Loucy (cell line): ENCODE measurements around the gene ZFAND3.

Source experiments
- H2AFZ ChIP-seq: fragments of 200-600 bp; sonication (generic); 2 replicates; pipeline ENCODE4 v1.6.0; 2016; ENCODE audit warnings: antibody characterized with exemption, mild to moderate bottlenecking, low read length, moderate library complexity
- H3F3A ChIP-seq: fragments of 200-600 bp; 2 replicates; pipeline ENCODE4 v1.6.0; 2016; ENCODE audit warnings: antibody characterized with exemption, low read depth, mild to moderate bottlenecking
- H3K27me3 ChIP-seq: fragments of 200-600 bp; sonication (generic); 2 replicates; pipeline ENCODE4 v1.6.1; 2014; ENCODE audit warnings: low read length, mild to moderate bottlenecking; ENCODE audit not compliant: insufficient read depth, poor library complexity, severe bottlenecking
- H3K36me3 ChIP-seq: fragments of 200-600 bp; sonication (generic); 2 replicates; pipeline ENCODE4 v1.6.1; 2016; ENCODE audit warnings: low read length; ENCODE audit not compliant: insufficient read depth
- H3K4me1 ChIP-seq: fragments of 200-600 bp; sonication (generic); 2 replicates; pipeline ENCODE4 v1.5.1; 2014; ENCODE audit warnings: low read length, mild to moderate bottlenecking; ENCODE audit not compliant: insufficient read depth, poor library complexity, severe bottlenecking
- H3K4me2 ChIP-seq: fragments of 200-600 bp; sonication (generic); 2 replicates; pipeline ENCODE4 v1.6.0; 2014; ENCODE audit warnings: antibody characterized with exemption, low read length, low read depth, mild to moderate bottlenecking; ENCODE audit not compliant: poor library complexity, severe bottlenecking
- H3K4me3 ChIP-seq: fragments of 200-600 bp; sonication (generic); 2 replicates; pipeline ENCODE4 v1.5.1; 2014; ENCODE audit warnings: low read length, mild to moderate bottlenecking, mixed read lengths; ENCODE audit not compliant: poor library complexity, severe bottlenecking
- H3K79me2 ChIP-seq: fragments of 200-600 bp; sonication (generic); 2 replicates; pipeline ENCODE4 v1.6.1; 2014; ENCODE audit warnings: low read length; ENCODE audit not compliant: insufficient read depth
- H3K9ac ChIP-seq: fragments of 200-600 bp; sonication (generic); 2 replicates; pipeline ENCODE4 v1.6.0; 2014; ENCODE audit warnings: mild to moderate bottlenecking, low read depth, low read length, moderate library complexity; ENCODE audit not compliant: poor library complexity, severe bottlenecking
- H3K9me2 ChIP-seq: fragments of 200-600 bp; sonication (generic); replicated peaks from 2 replicates; pipeline ENCODE4 v1.6.1; 2016; ENCODE audit warnings: low read depth, low read length, mixed read lengths
- H3K9me3 ChIP-seq: fragments of 200-600 bp; sonication (generic); 2 replicates; pipeline ENCODE4 v1.6.1; 2014; ENCODE audit warnings: mild to moderate bottlenecking, antibody characterized with exemption, low read length, low read depth; ENCODE audit not compliant: insufficient read depth
- H4K20me1 ChIP-seq: fragments of 200-600 bp; sonication (generic); 2 replicates; pipeline ENCODE4 v1.6.0; 2014; ENCODE audit warnings: antibody characterized with exemption, low read length, mild to moderate bottlenecking; ENCODE audit not compliant: insufficient read depth, poor library complexity, severe bottlenecking
- EZH2phosphoT487 ChIP-seq: fragments of 200-600 bp; IDR thresholded peaks from 2 replicates; pipeline ENCODE4 v1.6.1; 2018; ENCODE audit warnings: antibody characterized with exemption, mild to moderate bottlenecking, moderate library complexity, borderline replicate concordance
- TF ChIP-seq, protein P1 (sequence below): fragments of 200-600 bp; sonication (generic); conservative IDR thresholded peaks from 2 replicates; pipeline ENCODE4 v1.5.1; 2014; ENCODE audit warnings: mild to moderate bottlenecking, antibody characterized with exemption, low read length

The ZFAND3 gene

GRCh38 chr6:38079537-38079936 lies 260.0 kb downstream of the ZFAND3 start:
- Histone ChIP-seq H3F3A (no peaks in the 10 kb centered on the region), H4K20me1 (no peaks in the 10 kb centered on the region), H3K27me3 (no peaks in the 10 kb centered on the region), H3K79me2 (peaks cover 4% of the 10 kb centered on the region; the same call in 1 of the 2 replicates), H3K9ac (no peak overlapping the region), H3K9me3 (no peaks in the 10 kb centered on the region), H3K9me2 (no peaks in the 10 kb centered on the region), H3K4me1 (no peaks in the 10 kb centered on the region), H3K4me2 (no peak overlapping the region), H3K36me3 (peaks cover 31% of the 10 kb centered on the region), H2AFZ (no peak overlapping the region), H3K4me3 (no peak overlapping the region)
- TF ChIP-seq, protein P1, sequence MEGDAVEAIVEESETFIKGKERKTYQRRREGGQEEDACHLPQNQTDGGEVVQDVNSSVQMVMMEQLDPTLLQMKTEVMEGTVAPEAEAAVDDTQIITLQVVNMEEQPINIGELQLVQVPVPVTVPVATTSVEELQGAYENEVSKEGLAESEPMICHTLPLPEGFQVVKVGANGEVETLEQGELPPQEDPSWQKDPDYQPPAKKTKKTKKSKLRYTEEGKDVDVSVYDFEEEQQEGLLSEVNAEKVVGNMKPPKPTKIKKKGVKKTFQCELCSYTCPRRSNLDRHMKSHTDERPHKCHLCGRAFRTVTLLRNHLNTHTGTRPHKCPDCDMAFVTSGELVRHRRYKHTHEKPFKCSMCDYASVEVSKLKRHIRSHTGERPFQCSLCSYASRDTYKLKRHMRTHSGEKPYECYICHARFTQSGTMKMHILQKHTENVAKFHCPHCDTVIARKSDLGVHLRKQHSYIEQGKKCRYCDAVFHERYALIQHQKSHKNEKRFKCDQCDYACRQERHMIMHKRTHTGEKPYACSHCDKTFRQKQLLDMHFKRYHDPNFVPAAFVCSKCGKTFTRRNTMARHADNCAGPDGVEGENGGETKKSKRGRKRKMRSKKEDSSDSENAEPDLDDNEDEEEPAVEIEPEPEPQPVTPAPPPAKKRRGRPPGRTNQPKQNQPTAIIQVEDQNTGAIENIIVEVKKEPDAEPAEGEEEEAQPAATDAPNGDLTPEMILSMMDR, result no peak
- TF ChIP-seq EZH2phosphoT487, result no peak

DNA sequence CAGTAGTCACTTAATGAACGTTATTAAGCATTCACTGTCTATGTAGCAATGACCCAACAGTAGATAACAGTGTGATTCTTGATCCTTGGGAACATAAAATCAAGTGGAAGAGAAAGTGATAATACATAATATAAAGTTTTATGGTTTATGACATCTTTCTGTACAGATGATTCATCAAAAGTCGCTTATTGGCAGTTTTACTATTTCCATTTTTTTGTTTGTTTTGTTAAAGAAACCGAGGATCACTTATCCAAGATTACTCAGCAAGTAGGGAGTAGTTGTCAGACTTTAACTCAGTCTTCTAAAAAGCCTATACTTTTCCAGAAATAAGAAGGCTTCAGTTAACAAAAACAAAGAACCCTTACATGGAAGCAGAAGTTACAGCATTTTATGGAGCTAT lies 260.8 kb downstream of the ZFAND3 start:
- Histone ChIP-seq H2AFZ (no peak overlapping the region), H3K27me3 (no peaks in the 10 kb centered on the region), H3K79me2 (0 out of 2 replicates have a peak, but pooled peaks cover 2% of the 10 kb centered on the region), H3K9me3 (no peaks in the 10 kb centered on the region), H3F3A (no peaks in the 10 kb centered on the region), H4K20me1 (no peaks in the 10 kb centered on the region), H3K36me3 (peaks cover 36% of the 10 kb centered on the region), H3K4me3 (no peak overlapping the region), H3K9me2 (no peaks in the 10 kb centered on the region), H3K4me1 (no peaks in the 10 kb centered on the region), H3K4me2 (no peak overlapping the region), H3K9ac (no peak overlapping the region)
- no peak for TF ChIP-seq EZH2phosphoT487
- TF ChIP-seq, protein P1, result no peak

DNA sequence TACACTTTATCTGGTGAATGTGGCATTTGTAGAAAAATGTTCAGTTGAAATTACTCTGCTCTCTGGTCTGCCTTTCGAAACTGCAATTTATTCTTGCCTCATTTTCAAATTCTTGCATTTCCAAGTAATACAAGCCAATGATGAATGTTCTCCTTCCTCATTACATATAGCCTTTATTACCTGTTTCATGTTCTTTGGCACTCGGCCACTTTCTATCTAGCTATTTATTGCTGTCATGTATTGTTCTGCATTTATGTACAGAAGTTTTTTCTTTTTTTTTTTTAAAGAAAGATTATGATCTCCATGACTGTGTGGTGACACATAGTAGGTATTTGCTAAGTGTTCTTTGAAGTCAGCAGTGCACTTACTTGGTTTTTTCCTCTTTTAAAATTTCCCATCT lies 261.4 kb downstream of the ZFAND3 start:
- Histone ChIP-seq H3K9me2 (no peaks in the 10 kb centered on the region), H3K9ac (no peak overlapping the region), H3K27me3 (no peaks in the 10 kb centered on the region), H3K4me2 (no peak overlapping the region), H3K4me3 (no peak overlapping the region), H2AFZ (no peak overlapping the region), H3K9me3 (no peaks in the 10 kb centered on the region), H3F3A (no peaks in the 10 kb centered on the region), H3K79me2 (0 out of 2 replicates have a peak, but pooled peaks cover 2% of the 10 kb centered on the region), H4K20me1 (no peaks in the 10 kb centered on the region), H3K36me3 (peaks cover 36% of the 10 kb centered on the region), H3K4me1 (no peaks in the 10 kb centered on the region)
- no peak for TF ChIP-seq EZH2phosphoT487
- TF ChIP-seq, protein P1, result no peak
